Gastroesophageal sphincter (tissue), 3 donors: ENCODE data around the gene CP.

Experiments
- EP300 ChIP-seq: sonication (generic); formaldehyde crosslinking; IDR thresholded peaks from one replicate; pipeline ENCODE4 v1.6.1; 2017; ENCODE audit warnings: antibody characterized with exemption, mild to moderate bottlenecking
- POLR2A ChIP-seq, 2 donors: fragments of 450-650 bp; IDR thresholded peaks; one replicate each; pipeline ENCODE4 v1.6.1; 2017; ENCODE audit warnings: antibody characterized with exemption in 2 of 2, mild to moderate bottlenecking in 2 of 2, moderate library complexity in 1 of 2
- POLR2AphosphoS5 ChIP-seq: sonication (generic); formaldehyde crosslinking; IDR thresholded peaks from one replicate; pipeline ENCODE4 v1.6.1; 2017; ENCODE audit warnings: antibody characterized with exemption
- TF ChIP-seq, protein P1 (sequence below), 4 experiments: fragments of 200-600 bp in 2 of 4; fragments of 450-650 bp in 2 of 4; sonication (generic) in 1 of 4; IDR thresholded peaks; one replicate each; pipeline ENCODE4 v1.5.1; 2017 to 2019; ENCODE audit warnings: antibody characterized with exemption in 4 of 4, mild to moderate bottlenecking in 2 of 4, moderate library complexity in 2 of 4

DNA sequence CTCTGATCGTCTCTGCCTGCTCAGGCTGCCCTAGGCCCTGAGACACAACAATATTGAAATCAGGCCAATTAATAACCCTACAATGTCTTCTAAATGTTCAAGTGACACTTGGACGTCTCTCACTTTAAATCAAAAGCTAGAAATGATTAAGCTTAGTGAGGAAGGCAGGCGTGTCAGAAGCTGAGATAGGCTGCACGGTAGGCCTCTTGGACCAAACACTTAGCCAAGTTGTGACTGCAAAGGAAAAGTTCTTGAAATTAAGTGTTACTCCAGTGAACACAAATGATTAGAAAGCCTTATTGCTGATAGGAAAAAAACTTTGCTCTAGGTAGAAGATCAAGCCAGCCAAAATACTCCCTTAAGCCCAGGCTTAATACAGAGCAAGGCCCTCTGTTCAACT, 90.0 kb downstream of the CP start:
- TF ChIP-seq EP300 (no peak), POLR2AphosphoS5 (no peak), POLR2A (IDR thresholded peaks at IDR 0.05) (no peak)
- TF ChIP-seq, protein P1, sequence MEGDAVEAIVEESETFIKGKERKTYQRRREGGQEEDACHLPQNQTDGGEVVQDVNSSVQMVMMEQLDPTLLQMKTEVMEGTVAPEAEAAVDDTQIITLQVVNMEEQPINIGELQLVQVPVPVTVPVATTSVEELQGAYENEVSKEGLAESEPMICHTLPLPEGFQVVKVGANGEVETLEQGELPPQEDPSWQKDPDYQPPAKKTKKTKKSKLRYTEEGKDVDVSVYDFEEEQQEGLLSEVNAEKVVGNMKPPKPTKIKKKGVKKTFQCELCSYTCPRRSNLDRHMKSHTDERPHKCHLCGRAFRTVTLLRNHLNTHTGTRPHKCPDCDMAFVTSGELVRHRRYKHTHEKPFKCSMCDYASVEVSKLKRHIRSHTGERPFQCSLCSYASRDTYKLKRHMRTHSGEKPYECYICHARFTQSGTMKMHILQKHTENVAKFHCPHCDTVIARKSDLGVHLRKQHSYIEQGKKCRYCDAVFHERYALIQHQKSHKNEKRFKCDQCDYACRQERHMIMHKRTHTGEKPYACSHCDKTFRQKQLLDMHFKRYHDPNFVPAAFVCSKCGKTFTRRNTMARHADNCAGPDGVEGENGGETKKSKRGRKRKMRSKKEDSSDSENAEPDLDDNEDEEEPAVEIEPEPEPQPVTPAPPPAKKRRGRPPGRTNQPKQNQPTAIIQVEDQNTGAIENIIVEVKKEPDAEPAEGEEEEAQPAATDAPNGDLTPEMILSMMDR (IDR thresholded peaks at IDR 0.05), result no peak
